Gastroesophageal sphincter (tissue), 4 donors: ENCODE data around the gene CFD. TPM values are rescaled to one million over a fixed set of nuclear protein-coding genes. Genes with fewer than 3 reads are reported as not detected.
"Not testable (repeated sequence)": the region's sequence is repeated elsewhere in the genome, so short reads cannot be mapped to it uniquely, and the experiment has no call there.

Experiments used
- ATAC-seq: fragments of 150-250 bp; one replicate; pipeline ENCODE4 v1.9.1; 2016; ENCODE audit warnings: mild to moderate bottlenecking, moderate library complexity
- H3K27ac ChIP-seq, 4 donors: fragments of 200-600 bp; sonication (generic) in 3 of 4; 1 replicate in 3 of 4; 2 replicates in 1 of 4; pipeline ENCODE4 v1.5.1; 2016 to 2019
- H3K27me3 ChIP-seq: fragments of 200-600 bp; sonication (generic); one replicate; pipeline ENCODE4 v1.5.1; 2019
- H3K36me3 ChIP-seq, 2 donors: fragments of 200-600 bp; sonication (generic); one replicate each; pipeline ENCODE4 v1.5.1; 2019; ENCODE audit warnings: control low read depth in 1 of 2
- H3K4me1 ChIP-seq, 3 donors: fragments of 200-600 bp; sonication (generic); 1 replicate in 2 of 3; 2 replicates in 1 of 3; pipeline ENCODE4 v1.5.1; 2016 to 2019; ENCODE audit warnings: control low read depth in 2 of 3
- H3K4me3 ChIP-seq, 2 donors: fragments of 200-600 bp; sonication (generic); one replicate each; pipeline ENCODE4 v1.5.1; 2019; ENCODE audit warnings: mild to moderate bottlenecking in 1 of 2, moderate library complexity in 1 of 2
- H3K9me3 ChIP-seq, 3 donors: fragments of 200-600 bp; sonication (generic); one replicate each; pipeline ENCODE4 v1.5.1; 2017 to 2019; ENCODE audit warnings: control low read depth in 2 of 3
- EP300 ChIP-seq: sonication (generic); formaldehyde crosslinking; IDR thresholded peaks from one replicate; pipeline ENCODE4 v1.6.1; 2017; ENCODE audit warnings: antibody characterized with exemption, mild to moderate bottlenecking
- POLR2A ChIP-seq, 2 donors: fragments of 450-650 bp; IDR thresholded peaks; one replicate each; pipeline ENCODE4 v1.6.1; 2017; ENCODE audit warnings: antibody characterized with exemption in 2 of 2, mild to moderate bottlenecking in 2 of 2, moderate library complexity in 1 of 2
- POLR2AphosphoS5 ChIP-seq: sonication (generic); formaldehyde crosslinking; IDR thresholded peaks from one replicate; pipeline ENCODE4 v1.6.1; 2017; ENCODE audit warnings: antibody characterized with exemption
- WGBS, 2 donors: methylation state at CpG; one replicate each; pipeline ENCODE4 v1.1.5; 2018; ENCODE audit warnings: low coverage in 1 of 2; 5-methylcytosine and 5-hydroxymethylcytosine counted together
- total RNA-seq, 4 donors: library from RNA; depleted of rRNA; stranded (reverse); fragments of >200 nt; gene quantifications; one replicate each; pipeline ENCODE4 v1.1.0, GENCODE V29; 2016
- TF ChIP-seq, protein P1 (sequence below), 4 experiments: fragments of 200-600 bp in 2 of 4; fragments of 450-650 bp in 2 of 4; sonication (generic) in 1 of 4; IDR thresholded peaks; one replicate each; pipeline ENCODE4 v1.5.1; 2017 to 2019; ENCODE audit warnings: antibody characterized with exemption in 4 of 4, mild to moderate bottlenecking in 2 of 4, moderate library complexity in 2 of 4

Gene CFD
- total RNA-seq, 4 donors from 2014 or later = 229 to 1,118 (median 654) TPM

DNA sequence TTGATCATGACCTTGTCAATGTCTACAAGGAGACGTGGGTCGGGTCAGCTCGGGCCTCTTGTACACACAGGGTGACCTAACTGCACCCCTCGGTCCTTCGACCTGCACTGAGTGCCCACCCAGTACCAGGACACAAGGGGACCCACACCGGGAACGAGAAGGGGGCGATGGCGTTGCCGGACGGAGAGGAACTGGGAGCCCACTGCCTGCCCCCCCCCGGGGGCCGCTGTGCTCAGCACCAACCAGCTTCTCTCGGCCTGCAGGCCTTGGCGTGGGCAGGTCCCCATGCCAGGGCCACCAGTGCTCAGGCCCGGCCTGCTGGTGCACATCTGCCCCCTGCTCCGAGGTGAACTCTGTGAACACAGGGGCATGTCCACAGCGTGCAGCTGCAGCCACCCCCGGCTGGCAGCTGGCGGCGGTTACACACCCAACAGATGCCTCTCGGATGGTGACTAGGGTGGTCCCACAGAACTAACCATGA lies 14.1 kb downstream of the CFD start:
- Histone ChIP-seq H3K27ac (no peak overlapping the region), H3K27me3 (no peaks in the 10 kb centered on the region), H3K36me3 (peaks cover 0 to 87% of the 10 kb centered on the region in 2 donors), H3K4me1 (peaks cover 0 to 35% (median 6%) of the 10 kb centered on the region in 3 donors), H3K9me3 (no peaks in the 10 kb centered on the region), H3K4me3 (no peak overlapping the region)
- 80% methylated on average over 1 of the region's 22 CpGs; no CpG with 5 or more reads in 1 of the 2 donors for WGBS, 2 donors
- TF ChIP-seq POLR2AphosphoS5 = no peak
- TF ChIP-seq POLR2A (IDR thresholded peaks at IDR 0.05) = no peak
- TF ChIP-seq, protein P1, sequence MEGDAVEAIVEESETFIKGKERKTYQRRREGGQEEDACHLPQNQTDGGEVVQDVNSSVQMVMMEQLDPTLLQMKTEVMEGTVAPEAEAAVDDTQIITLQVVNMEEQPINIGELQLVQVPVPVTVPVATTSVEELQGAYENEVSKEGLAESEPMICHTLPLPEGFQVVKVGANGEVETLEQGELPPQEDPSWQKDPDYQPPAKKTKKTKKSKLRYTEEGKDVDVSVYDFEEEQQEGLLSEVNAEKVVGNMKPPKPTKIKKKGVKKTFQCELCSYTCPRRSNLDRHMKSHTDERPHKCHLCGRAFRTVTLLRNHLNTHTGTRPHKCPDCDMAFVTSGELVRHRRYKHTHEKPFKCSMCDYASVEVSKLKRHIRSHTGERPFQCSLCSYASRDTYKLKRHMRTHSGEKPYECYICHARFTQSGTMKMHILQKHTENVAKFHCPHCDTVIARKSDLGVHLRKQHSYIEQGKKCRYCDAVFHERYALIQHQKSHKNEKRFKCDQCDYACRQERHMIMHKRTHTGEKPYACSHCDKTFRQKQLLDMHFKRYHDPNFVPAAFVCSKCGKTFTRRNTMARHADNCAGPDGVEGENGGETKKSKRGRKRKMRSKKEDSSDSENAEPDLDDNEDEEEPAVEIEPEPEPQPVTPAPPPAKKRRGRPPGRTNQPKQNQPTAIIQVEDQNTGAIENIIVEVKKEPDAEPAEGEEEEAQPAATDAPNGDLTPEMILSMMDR (IDR thresholded peaks at IDR 0.05) = no peak
- no peak for TF ChIP-seq EP300
- no peak for ATAC-seq

GRCh38 chr19:875265-875879 lies 15.9 kb downstream of the CFD start:
- Histone ChIP-seq H3K27me3 (no peaks in the 10 kb centered on the region), H3K36me3 (peaks cover 0 to 88% of the 10 kb centered on the region in 2 donors), H3K9me3 (no peaks in the 10 kb centered on the region), H3K4me1 (peaks cover 0 to 17% (median 4%) of the 10 kb centered on the region in 3 donors), H3K4me3 (no peak overlapping the region), H3K27ac (no peak overlapping the region)
- 72 to 92% methylated on average over 12 to 19 of the region's 28 CpGs for WGBS, 2 donors
- no peak for TF ChIP-seq POLR2AphosphoS5
- no peak for TF ChIP-seq POLR2A (IDR thresholded peaks at IDR 0.05)
- TF ChIP-seq EP300 = no peak
- TF ChIP-seq, protein P1 (IDR thresholded peaks at IDR 0.05) = no peak
- ATAC-seq = no peak

GRCh38 chr19:876089-876488 lies 16.6 kb downstream of the CFD start:
- TF ChIP-seq POLR2AphosphoS5 = no peak
- TF ChIP-seq EP300 = no peak
- TF ChIP-seq, protein P1 (IDR thresholded peaks at IDR 0.05) = no peak
- TF ChIP-seq POLR2A (IDR thresholded peaks at IDR 0.05) = no peak
- Histone ChIP-seq H3K4me3 (no peak overlapping the region), H3K36me3 (peaks cover 0 to 88% of the 10 kb centered on the region in 2 donors), H3K27ac (no peak overlapping the region), H3K27me3 (no peaks in the 10 kb centered on the region), H3K9me3 (no peaks in the 10 kb centered on the region), H3K4me1 (peaks cover 0 to 13% (median 4%) of the 10 kb centered on the region in 3 donors)
- no peak for ATAC-seq
- WGBS, 2 donors = 52 to 75% methylated on average over 8 to 16 of the region's 18 CpGs

DNA sequence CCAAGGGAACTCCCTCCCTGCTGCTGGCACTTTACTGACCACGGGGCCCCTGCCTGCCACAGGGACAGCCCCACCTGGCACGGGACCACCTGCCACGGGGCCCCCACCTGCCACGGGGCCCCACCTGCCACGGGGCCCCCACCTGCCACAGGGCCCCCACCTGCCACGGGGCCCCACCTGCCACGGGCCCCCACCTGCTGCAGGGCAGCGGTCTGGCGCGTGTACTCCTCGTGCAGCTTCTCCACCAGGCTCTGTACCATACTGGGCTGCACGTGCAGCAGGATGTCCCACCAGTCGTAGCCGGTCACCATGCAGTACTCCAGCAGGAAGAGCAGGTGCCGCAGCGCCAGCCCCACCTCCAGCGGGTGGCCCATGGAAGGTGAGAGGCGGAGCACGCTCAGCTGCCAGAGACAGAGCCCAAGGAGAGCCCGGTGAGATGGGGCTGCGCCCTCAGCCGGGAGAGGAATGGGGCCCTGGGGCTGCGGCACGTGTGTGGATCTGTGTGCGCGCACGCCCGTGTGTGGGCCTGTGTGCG lies 17.4 kb downstream of the CFD start:
- no peak for ATAC-seq
- Histone ChIP-seq H3K9me3 (no peaks in the 10 kb centered on the region), H3K27ac (no peak overlapping the region), H3K36me3 (peaks cover 0 to 92% of the 10 kb centered on the region in 2 donors), H3K4me3 (no peak overlapping the region), H3K4me1 (peaks cover 0 to 9% (median 4%) of the 10 kb centered on the region in 3 donors), H3K27me3 (no peaks in the 10 kb centered on the region)
- no peak for TF ChIP-seq POLR2A (IDR thresholded peaks at IDR 0.05)
- TF ChIP-seq EP300 = no peak
- TF ChIP-seq, protein P1 (IDR thresholded peaks at IDR 0.05) = no peak
- TF ChIP-seq POLR2AphosphoS5 = no peak
- WGBS, 2 donors = no CpG with 5 or more reads among the region's 29 CpGs

DNA sequence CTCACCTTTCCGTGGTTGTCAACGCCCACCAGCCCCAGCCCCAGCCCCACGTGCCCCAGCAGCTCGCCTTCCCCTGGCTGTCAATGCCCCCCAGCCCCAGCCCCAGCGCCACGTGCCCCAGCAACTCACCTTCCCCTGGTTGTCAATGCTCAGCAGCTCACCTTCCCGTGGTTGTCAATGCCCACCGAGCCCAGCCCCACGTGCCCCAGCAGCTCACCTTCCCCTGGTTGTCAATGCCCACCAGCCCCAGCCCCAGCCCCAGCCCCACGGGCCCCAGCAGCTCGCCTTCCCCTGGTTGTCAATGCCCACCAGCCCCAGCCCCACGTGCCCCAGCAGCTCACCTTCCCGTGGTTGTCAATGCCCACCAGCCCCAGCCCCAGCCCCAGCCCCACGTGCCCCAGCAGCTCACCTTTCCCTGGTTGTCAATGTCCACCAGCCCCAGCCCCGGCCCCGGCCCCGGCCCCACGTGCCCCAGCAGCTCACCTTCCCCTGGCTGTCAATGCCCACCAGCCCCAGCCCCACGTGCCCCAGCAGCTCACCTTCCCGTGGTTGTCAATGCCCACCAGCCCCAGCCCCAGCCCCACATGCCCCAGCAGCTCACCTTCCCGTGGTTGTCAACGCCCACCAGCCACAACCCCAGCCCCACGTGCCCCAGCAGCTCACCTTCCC lies 18.7 kb downstream of the CFD start:
- peaks cover 0 to 96% of the 10 kb centered on the region in 2 donors for H3K36me3 ChIP-seq
- H3K4me3 ChIP-seq, ATAC-seq, H3K9me3 ChIP-seq, H3K4me1 ChIP-seq, H3K27me3 ChIP-seq, H3K27ac ChIP-seq: not testable (repeated sequence)
- WGBS, 2 donors = no CpG with 5 or more reads among the region's 23 CpGs

DNA sequence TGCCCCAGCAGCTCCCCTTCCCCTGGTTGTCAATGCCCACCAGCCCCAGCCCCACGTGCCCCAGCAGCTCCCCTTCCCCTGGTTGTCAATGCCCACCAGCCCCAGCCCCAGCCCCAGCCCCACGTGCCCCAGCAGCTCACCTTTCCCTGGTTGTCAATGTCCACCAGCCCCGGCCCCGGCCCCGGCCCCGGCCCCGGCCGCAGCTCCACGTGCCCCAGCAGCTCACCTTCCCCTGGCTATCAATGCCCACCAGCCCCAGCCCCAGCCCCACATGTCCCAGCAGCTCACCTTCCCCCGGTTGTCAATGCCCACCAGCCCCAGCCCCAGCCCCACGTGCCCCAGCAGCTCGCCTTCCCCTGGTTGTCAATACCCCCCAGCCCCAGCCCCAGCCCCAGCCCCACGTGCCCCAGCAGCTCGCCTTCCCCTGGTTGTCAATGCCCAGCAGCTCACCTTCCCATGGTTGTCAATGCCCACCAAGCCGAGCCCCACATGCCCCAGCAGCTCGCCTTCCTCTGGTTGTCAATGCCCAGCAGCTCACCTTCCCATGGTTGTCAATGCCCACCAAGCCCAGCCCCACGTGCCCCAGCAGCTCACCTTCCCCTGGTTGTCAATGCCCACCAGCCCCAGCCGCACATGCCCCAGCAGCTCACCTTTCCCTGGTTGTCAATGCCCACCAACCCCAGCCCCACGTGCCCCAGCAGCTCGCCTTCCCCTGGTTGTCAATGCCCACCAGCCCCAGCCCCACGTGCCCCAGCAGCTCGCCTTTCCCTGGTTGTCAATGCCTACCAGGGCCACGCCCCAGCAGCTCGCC lies 19.5 kb downstream of the CFD start:
- not testable (repeated sequence) for ATAC-seq, H3K4me1 ChIP-seq, H3K27me3 ChIP-seq, H3K4me3 ChIP-seq, H3K9me3 ChIP-seq, H3K27ac ChIP-seq
- WGBS, 2 donors = 79 to 86% methylated on average over 2 to 6 of the region's 24 CpGs
- peaks cover 0 to 96% of the 10 kb centered on the region in 2 donors for H3K36me3 ChIP-seq
